Measurements from ENCODE around the gene SPATA31C2.
"Not testable (repeated sequence)": the region's sequence is repeated elsewhere in the genome, so short reads cannot be mapped to it uniquely, and the experiment has no call there.

The SPATA31C2 gene

GRCh38 chr9:88123413-88123812 is 14.9 kb downstream of the SPATA31C2 start:
- not testable (repeated sequence) for DNase-seq

GRCh38 chr9:88118121-88118520 is 20.2 kb downstream of the SPATA31C2 start:
- DNase-seq: not testable (repeated sequence)

GRCh38 chr9:88114968-88115612 is 23.2 kb downstream of the SPATA31C2 start:
- DNase-seq: not testable (repeated sequence)

GRCh38 chr9:88114283-88114967 is 23.9 kb downstream of the SPATA31C2 start:
- DNase-seq: not testable (repeated sequence)

GRCh38 chr9:88113156-88114130 is 24.8 kb downstream of the SPATA31C2 start:
- not testable (repeated sequence) for DNase-seq

GRCh38 chr9:88110026-88110425 is 28.2 kb downstream of the SPATA31C2 start:
- no peak for DNase-seq

GRCh38 chr9:88108779-88109178 is 29.5 kb downstream of the SPATA31C2 start:
- no peak for DNase-seq

GRCh38 chr9:88106492-88106891 is 31.8 kb downstream of the SPATA31C2 start:
- DNase-seq: peak in 1 of 2 experiments; percentile 27

- no peak for DNase-seq
Observed at GRCh38 chr9:88092797-88093331, 45.4 kb downstream of the SPATA31C2 start.

GRCh38 chr9:88090151-88090581 is 48.1 kb downstream of the SPATA31C2 start:
- DNase-seq: no peak

GRCh38 chr9:88087906-88088305 is 50.4 kb downstream of the SPATA31C2 start:
- no peak for DNase-seq

GRCh38 chr9:88085476-88085875 is 52.8 kb downstream of the SPATA31C2 start:
- no peak for DNase-seq

GRCh38 chr9:88084357-88085183 is 53.7 kb downstream of the SPATA31C2 start:
- no peak for DNase-seq

Measured in activated T-cell treated with anti-CD3 and anti-CD28 coated beads, Interleukin-2, amount 50 U/mL, for 48 hours (primary cell).